Activated naive CD4-positive, alpha-beta T cell (primary cell): Measurements from ENCODE around the gene AUTS2.

ENCODE experiments used
- DNase-seq, 4 experiments: peaks; one replicate each; lab custom pipeline; 2025; lab: John Stamatoyannopoulos, UW

Gene AUTS2

GRCh38 chr7:69624435-69625230, 26.4 kb downstream of the AUTS2 start:
- DNase-seq: no peak

DNA sequence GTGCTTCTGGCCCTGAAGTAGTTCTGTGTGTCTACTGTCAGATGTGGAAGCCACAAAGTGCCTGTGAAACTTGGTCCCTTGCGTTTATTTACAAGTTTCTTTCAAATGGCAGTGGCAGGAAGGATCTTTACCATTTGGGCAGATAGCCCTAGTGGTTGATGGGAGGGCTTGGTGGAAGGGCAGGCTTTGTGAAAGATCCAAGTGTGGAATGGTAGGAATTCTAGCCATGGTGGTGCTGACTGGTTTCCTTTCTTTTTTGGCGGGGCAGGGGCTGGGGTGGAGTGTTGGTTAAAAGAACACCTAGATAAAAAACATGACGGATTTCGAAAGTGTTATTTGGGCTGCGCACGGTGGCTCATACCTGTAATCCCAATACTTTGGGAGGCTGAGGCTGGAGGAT, 27.0 kb downstream of the AUTS2 start:
- no peak for DNase-seq

DNA sequence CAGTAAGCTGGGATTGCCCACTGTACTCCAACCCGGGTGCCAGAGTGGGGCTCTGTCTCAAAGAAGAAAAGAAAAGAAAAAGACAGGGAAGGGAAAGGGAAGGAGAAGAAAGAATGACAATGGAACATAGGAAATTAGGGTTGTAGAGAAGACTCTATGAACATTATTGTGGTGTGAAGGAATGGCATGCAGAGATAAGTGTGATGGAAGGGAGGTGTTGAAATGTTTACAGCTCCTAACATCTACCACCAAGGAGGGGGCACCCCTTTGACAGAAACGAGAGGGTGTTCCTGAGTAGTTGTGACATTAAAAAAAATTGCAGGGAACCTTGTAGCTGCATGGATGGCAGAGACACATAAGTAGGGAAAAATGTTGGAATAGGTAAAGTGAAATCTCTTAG, 27.5 kb downstream of the AUTS2 start:
- no peak for DNase-seq

DNA sequence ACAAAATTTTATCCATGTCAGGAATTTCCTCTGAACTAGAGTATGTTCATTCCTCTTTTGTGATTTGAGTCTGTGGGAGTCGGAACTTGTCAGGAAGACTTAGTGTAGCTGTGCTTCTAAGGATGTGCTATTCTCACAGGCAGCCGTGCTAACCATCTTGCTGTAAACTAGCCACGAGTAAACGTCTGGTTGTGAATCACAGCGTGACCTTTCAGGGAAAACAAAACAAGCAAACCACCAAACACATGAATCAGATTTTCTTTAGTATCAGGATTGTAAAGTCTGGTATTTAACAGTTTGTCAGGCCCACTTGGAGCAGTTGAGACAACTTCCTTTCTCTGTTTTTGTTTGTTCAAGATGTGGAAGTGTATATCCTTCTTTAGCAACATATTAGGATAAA, 32.0 kb downstream of the AUTS2 start:
- no peak for DNase-seq

- DNase-seq: no peak
Measured at GRCh38 chr7:69631131-69631530, 32.9 kb downstream of the AUTS2 start.

DNA sequence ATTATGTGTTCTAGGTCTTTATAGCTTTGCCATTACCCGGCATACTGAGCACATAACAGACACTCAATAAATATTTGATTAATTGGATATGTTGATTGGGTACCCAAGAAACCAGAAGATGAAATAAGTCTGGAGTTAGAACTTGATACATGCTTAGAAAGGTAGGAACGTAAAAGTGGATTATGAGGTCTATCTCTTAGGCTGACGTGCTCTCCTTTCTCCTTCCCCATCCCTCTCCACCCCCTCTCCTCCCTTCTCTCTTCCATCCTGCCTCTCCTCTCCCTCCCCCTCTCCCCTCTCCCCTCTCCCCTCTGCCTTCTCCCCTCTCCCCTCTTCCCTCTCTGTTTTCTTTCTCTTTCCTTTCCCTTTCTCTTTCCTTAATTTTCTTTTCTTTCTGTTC, 34.0 kb downstream of the AUTS2 start:
- no peak for DNase-seq

DNA sequence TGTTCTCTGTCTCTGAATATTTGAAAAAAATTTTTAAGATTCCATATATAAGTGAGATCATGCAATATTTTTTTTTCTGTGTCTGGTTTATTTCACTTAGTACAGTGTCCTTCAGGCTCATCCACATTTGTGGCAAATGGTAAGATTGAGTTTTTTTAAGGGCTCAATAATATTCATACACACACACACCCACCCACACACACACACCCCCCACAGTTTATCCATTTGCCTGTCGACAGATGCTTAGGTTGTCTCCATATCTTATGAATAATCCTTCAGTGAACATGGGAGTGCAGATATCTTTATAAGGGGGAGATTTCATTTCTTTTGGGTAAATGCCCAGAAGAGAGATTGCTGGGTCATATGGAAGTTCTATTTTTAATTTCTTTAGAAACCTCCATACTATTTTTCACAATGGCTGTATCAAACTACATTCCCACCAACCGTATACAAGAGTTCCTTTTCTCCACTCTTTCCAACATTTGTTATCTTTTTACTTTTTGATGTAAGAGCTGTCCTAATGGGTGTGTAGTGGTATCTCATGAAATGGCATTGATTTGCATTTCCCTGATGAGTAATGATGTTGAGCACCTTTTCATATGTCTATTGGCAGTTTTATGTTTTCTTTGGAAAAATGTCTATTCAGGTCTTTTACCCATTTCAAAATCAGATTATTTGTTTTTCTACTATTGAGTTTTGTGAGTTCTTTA, 35.0 kb downstream of the AUTS2 start:
- no peak for DNase-seq

GRCh38 chr7:69635555-69636185, 37.4 kb downstream of the AUTS2 start:
- DNase-seq: no peak

- no peak for DNase-seq
Measured at GRCh38 chr7:69638674-69639073, 40.4 kb downstream of the AUTS2 start.

DNA sequence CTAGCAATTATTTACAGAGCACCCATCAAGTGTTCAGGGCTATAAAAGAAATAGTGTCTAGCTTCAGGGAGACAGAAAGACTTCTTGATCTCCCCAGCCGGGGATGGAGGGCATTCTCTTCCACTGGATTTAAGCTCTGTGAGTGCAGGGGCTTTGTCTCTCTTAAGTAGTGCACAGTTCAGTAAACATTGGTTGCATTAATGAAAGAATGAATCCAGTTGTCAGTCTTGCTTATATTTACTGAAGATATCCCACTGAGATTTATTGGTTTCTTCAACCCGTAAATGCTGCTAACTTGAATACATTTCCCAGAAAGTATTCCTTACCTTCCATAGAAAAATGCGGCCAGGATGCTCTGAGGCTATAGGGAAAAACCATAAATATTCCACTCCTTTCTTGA, 41.9 kb downstream of the AUTS2 start:
- no peak for DNase-seq

DNA sequence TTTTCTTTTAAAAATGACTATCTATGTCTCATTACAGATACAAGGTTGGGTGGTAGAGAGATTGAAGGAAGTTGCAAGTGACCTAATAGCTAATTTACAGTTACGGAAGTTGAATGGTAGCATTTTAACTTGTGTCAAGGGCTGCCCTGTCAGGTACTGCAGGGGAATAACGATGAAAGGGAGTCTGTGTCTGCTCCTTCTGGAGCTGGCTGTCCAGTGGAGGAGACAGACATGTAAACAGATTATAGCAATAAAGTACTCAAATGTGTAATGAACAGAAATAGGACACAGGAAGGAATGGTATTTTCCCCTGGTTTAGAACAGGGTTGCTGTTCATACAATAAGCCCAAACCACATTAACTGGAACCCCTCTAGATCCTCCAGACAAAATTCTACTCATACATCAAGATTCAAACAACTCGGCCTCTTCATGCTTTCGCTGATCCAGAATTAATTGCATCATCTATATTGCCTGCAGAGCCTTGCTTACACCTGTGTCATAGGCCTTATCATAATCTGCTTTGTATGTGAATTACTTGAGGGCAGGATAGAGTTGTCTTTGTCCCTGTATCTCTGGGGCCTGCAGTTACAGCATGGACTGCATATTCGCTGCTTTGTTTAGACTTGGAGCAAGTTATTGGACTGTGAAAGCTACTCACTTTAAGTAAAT, 42.8 kb downstream of the AUTS2 start:
- DNase-seq: no peak

DNA sequence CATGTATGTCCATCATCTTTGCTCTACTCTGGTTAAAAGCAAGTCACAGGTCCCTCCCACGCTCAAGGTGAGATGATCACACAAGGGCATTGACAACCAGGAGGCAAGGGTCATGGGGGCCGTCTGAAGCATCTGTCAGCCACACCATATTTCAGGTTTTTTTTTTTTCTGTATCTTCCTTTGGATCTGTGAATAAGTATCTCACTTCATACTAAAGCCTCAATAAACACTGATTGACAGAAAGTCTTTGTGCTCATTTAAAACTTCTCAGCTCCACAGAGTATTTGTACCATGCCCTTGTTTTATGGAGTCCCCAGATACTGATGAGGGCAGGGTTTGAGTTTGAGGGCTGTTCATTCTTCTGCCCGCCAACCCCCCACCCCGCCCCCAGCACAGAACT, 45.0 kb downstream of the AUTS2 start:
- no peak for DNase-seq

DNA sequence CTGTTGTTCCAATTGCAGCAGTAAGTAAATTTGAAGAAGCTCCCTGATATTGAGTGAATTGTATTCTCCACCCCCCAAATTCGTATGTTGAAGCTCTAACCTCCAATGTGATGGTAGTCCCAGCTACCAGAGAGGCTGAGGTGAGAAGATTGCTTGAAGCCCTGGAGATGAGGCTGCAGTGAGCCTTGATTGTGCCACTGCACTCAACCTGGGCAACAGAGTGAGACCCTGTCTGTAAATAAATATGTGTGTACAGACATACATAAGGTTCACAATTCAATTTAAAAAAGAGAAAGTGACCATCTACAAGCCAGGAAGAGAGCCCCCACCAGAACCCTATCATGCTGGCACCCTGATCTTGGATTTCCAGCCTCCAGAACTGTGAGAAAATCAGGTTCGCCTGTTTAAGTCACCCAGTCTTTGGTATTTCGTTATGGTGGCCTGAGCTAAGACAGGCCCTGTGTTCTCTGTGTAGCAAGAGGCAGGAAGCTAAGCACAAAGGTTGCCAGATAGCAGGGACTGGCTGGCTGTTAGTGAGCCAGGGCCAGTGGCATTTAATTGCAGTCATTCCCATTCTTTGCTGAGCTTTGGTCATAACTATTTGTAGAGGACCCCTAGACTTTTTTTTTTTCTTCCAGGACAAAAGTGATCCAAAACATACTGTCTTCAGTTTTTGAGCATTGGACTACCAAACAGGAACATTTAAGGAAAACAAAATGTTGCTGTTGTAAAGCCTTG, 45.6 kb downstream of the AUTS2 start:
- no peak for DNase-seq

- no peak for DNase-seq
Measured at GRCh38 chr7:69645683-69646082, 47.4 kb downstream of the AUTS2 start.

- DNase-seq: no peak
Measured at GRCh38 chr7:69651101-69651590, 52.9 kb downstream of the AUTS2 start.

GRCh38 chr7:69652947-69653701, 54.8 kb downstream of the AUTS2 start:
- DNase-seq: no peak

- DNase-seq: no peak
Measured at GRCh38 chr7:69653806-69654205, 55.5 kb downstream of the AUTS2 start.

- no peak for DNase-seq
Measured at GRCh38 chr7:69654381-69654780, 56.1 kb downstream of the AUTS2 start.

DNA sequence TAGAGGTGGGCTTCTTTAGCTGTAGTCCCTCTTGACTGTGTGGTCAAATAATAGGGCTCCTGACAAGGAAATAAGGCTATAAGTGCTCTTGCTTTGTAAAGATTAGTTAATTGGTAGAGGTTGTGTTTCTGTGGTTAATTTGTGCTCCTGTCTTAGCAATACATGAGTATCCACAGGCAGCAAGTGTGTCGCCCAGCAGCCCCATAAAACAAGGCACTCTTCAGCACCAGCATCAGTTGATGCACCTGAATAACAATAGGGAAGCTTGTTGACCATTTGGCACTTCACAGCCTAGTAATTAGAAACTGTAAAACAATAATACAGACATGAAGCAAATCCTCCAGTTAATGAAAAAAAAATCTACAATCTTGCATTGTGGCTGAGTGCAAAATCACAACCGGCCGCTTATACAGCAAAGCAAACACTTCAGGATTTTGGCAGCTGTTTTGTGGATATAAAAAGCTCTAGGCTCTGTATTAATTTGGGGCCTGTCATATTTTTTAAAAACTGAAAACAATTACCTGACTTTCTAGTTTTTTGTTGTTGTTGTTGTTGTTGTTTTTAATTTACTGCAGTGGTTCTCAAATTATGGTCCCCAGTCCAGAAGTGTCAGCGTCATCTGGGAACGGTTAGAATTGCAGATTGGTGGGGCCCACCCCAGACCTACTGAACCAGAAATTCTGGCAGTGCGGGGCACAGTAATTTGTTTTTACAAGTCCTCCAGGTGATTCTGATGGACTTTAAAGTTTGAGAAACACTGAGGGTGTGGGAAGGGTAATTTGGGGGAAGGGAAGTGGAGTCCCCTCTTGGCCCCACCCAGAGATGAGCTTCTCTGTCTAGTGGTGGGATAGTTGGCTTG, 56.8 kb downstream of the AUTS2 start:
- DNase-seq: no peak

DNA sequence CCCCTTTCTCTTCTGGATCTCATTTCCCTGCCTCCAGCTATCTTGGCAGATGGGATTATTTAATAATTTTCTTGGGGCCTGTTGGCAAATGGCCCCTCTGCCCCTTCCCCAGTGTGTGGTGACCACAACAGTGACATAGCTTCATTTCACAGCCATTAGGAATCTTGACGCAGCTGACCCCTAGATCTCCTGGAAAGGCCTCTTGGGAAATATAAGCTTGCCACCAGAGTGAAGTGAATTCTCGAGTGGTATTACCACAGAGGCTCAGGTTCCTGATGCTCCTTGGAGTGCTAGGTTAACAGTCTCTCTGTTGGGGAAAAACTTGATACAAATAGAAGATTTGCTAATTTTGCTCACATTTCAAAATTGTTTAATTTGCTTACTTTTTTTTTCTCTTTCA, 57.8 kb downstream of the AUTS2 start:
- no peak for DNase-seq
